DOHH2 (cell line): Measurements from ENCODE around the gene FAIM.
A peak's percentile ranks its signal among the peaks of the same experiment; 100 is the strongest.

ENCODE experiments used
- H3F3A ChIP-seq: fragments of 200-600 bp; sonication (generic), shearing (Covaris generic); 2 replicates; pipeline ENCODE4 v1.6.0; 2016; ENCODE audit warnings: antibody characterized with exemption, mild to moderate bottlenecking; ENCODE audit not compliant: control insufficient read depth, insufficient read depth
- H3K27ac ChIP-seq: fragments of 200-600 bp; sonication (generic); 2 replicates; pipeline ENCODE4 v1.5.1; 2014; ENCODE audit warnings: low read depth, mild to moderate bottlenecking, low read length, moderate library complexity
- H3K27me3 ChIP-seq: fragments of 200-600 bp; sonication (generic); 2 replicates; pipeline ENCODE4 v1.6.1; 2014; ENCODE audit warnings: mild to moderate bottlenecking, low read length, mixed read lengths; ENCODE audit not compliant: control insufficient read depth
- H3K36me3 ChIP-seq: fragments of 200-600 bp; sonication (generic); 2 replicates; pipeline ENCODE4 v1.6.1; 2014; ENCODE audit warnings: mild to moderate bottlenecking, low read length, moderate library complexity, mixed read lengths; ENCODE audit not compliant: control insufficient read depth
- H3K4me1 ChIP-seq: fragments of 200-600 bp; sonication (generic); 2 replicates; pipeline ENCODE4 v1.6.1; 2014; ENCODE audit warnings: mild to moderate bottlenecking, low read length, mixed read lengths; ENCODE audit not compliant: control insufficient read depth
- H3K4me2 ChIP-seq: fragments of 200-600 bp; sonication (generic); 2 replicates; pipeline ENCODE4 v1.6.0; 2014; ENCODE audit warnings: mild to moderate bottlenecking, low read length, moderate library complexity
- H3K4me3 ChIP-seq: fragments of 200-600 bp; sonication (generic); 2 replicates; pipeline ENCODE4 v1.5.1; 2014; ENCODE audit warnings: mild to moderate bottlenecking, low read length, mixed read lengths
- H3K79me2 ChIP-seq: fragments of 200-600 bp; sonication (generic); 2 replicates; pipeline ENCODE4 v1.6.1; 2014; ENCODE audit warnings: mild to moderate bottlenecking, low read length, mixed read lengths; ENCODE audit not compliant: control insufficient read depth
- H3K9me2 ChIP-seq: fragments of 200-600 bp; sonication (generic); replicated peaks from 2 replicates; pipeline ENCODE4 v1.6.1; 2014; ENCODE audit warnings: mild to moderate bottlenecking, low read length, mixed read lengths; ENCODE audit not compliant: control insufficient read depth
- H3K9me3 ChIP-seq: fragments of 200-600 bp; sonication (generic); 2 replicates; pipeline ENCODE4 v1.6.1; 2014; ENCODE audit warnings: antibody characterized with exemption, low read length, mixed read lengths; ENCODE audit not compliant: control insufficient read depth, insufficient read depth
- H4K20me1 ChIP-seq: fragments of 200-600 bp; sonication (generic); 2 replicates; pipeline ENCODE4 v1.6.0; 2014; ENCODE audit warnings: low read depth, mild to moderate bottlenecking, antibody characterized with exemption, low read length, moderate library complexity; ENCODE audit not compliant: control insufficient read depth, insufficient read depth
- CTCF ChIP-seq: fragments of 200-600 bp; sonication (generic); IDR thresholded peaks from one replicate; pipeline ENCODE4 v1.5.1; 2014; ENCODE audit warnings: antibody characterized with exemption, mild to moderate bottlenecking, low read depth, low read length; ENCODE audit not compliant: poor library complexity, severe bottlenecking
- EZH2phosphoT487 ChIP-seq: fragments of 200-600 bp; sonication (generic); IDR thresholded peaks from 2 replicates; pipeline ENCODE4 v1.6.1; 2017; ENCODE audit warnings: borderline replicate concordance, mild to moderate bottlenecking, antibody characterized with exemption, low read length, moderate library complexity, mixed read lengths

FAIM gene

GRCh38 chr3:138609898-138610266 is 1.3 kb downstream of the FAIM start:
- no peaks in the 10 kb centered on the region for H3K27me3 ChIP-seq
- H3K9me3 ChIP-seq, result no peaks in the 10 kb centered on the region
- peak overlapping the region; percentile 89 for H3K4me3 ChIP-seq
- peaks cover 18% of the 10 kb centered on the region for H3K36me3 ChIP-seq
- no peaks in the 10 kb centered on the region for H3K9me2 ChIP-seq
- no peak for TF ChIP-seq CTCF
- TF ChIP-seq EZH2phosphoT487, result no peak
- no peaks in the 10 kb centered on the region; the same call in 1 of the 2 replicates for H3F3A ChIP-seq
- no peaks in the 10 kb centered on the region for H4K20me1 ChIP-seq
- H3K79me2 ChIP-seq, result peaks cover 69% of the 10 kb centered on the region
- peak overlapping the region; percentile 78 for H3K27ac ChIP-seq
- H3K4me1 ChIP-seq, result peaks cover 33% of the 10 kb centered on the region
- peak overlapping the region; percentile 90 for H3K4me2 ChIP-seq

GRCh38 chr3:138615462-138615861 is 6.9 kb downstream of the FAIM start:
- H3K9me2 ChIP-seq, result no peaks in the 10 kb centered on the region
- no peaks in the 10 kb centered on the region; the same call in 1 of the 2 replicates for H3F3A ChIP-seq
- H3K36me3 ChIP-seq, result peaks cover 14% of the 10 kb centered on the region
- no peak overlapping the region for H3K4me2 ChIP-seq
- H3K79me2 ChIP-seq, result peaks cover 88% of the 10 kb centered on the region
- H3K27me3 ChIP-seq, result no peaks in the 10 kb centered on the region
- TF ChIP-seq EZH2phosphoT487 (no peak), CTCF (no peak)
- peaks cover 32% of the 10 kb centered on the region for H3K4me1 ChIP-seq
- no peak overlapping the region for H3K27ac ChIP-seq
- no peaks in the 10 kb centered on the region for H4K20me1 ChIP-seq
- H3K9me3 ChIP-seq, result no peaks in the 10 kb centered on the region
- no peak overlapping the region for H3K4me3 ChIP-seq

- TF ChIP-seq CTCF (no peak), EZH2phosphoT487 (no peak)
- Histone ChIP-seq H3K27ac (no peak overlapping the region), H3K27me3 (no peaks in the 10 kb centered on the region), H3K36me3 (peaks cover 9% of the 10 kb centered on the region), H3F3A (no peaks in the 10 kb centered on the region; the same call in 1 of the 2 replicates), H4K20me1 (no peaks in the 10 kb centered on the region; the same call in 1 of the 2 replicates), H3K79me2 (peaks cover 39% of the 10 kb centered on the region), H3K4me2 (no peak overlapping the region), H3K9me3 (no peaks in the 10 kb centered on the region), H3K9me2 (no peaks in the 10 kb centered on the region), H3K4me1 (peaks cover 14% of the 10 kb centered on the region), H3K4me3 (no peak overlapping the region)
Measured at GRCh38 chr3:138620431-138620830, 11.9 kb downstream of the FAIM start.

GRCh38 chr3:138624518-138624917 is 15.9 kb downstream of the FAIM start:
- Histone ChIP-seq H3K9me3 (no peaks in the 10 kb centered on the region), H3K27ac (no peak overlapping the region), H3K36me3 (peaks cover 32% of the 10 kb centered on the region), H3K27me3 (no peaks in the 10 kb centered on the region), H3K4me2 (no peak overlapping the region), H3F3A (no peaks in the 10 kb centered on the region), H3K4me3 (no peak overlapping the region), H3K79me2 (peaks cover 7% of the 10 kb centered on the region), H3K9me2 (no peaks in the 10 kb centered on the region), H3K4me1 (no peaks in the 10 kb centered on the region), H4K20me1 (no peaks in the 10 kb centered on the region; the same call in 1 of the 2 replicates)
- TF ChIP-seq EZH2phosphoT487, result no peak
- TF ChIP-seq CTCF, result no peak
